Karpas-422 (cell line): Measurements from ENCODE around the gene PALLD. TPM values are rescaled to one million over a fixed set of nuclear protein-coding genes. Genes with fewer than 3 reads are reported as not detected.

Source experiments
- DNase-seq: peaks from one replicate; pipeline ENCODE4 v3.0.0-alpha.2; 2015
- H2AFZ ChIP-seq: fragments of 200-600 bp; sonication (generic); 2 replicates; pipeline ENCODE4 v1.6.1; 2014; ENCODE audit warnings: antibody characterized with exemption, low read length, mixed read lengths
- H3K27ac ChIP-seq: fragments of 200-600 bp; sonication (generic); 2 replicates; pipeline ENCODE4 v1.5.1; 2014; ENCODE audit warnings: mild to moderate bottlenecking, low read length, moderate library complexity
- H3K27me3 ChIP-seq: fragments of 200-600 bp; sonication (generic); 2 replicates; pipeline ENCODE4 v1.6.1; 2014; ENCODE audit warnings: low read length, mixed read lengths
- H3K36me3 ChIP-seq: fragments of 200-600 bp; sonication (generic); 2 replicates; pipeline ENCODE4 v1.6.1; 2014; ENCODE audit warnings: low read length, mixed read lengths; ENCODE audit not compliant: insufficient read depth
- H3K4me1 ChIP-seq: fragments of 200-600 bp; sonication (generic); 2 replicates; pipeline ENCODE4 v1.6.1; 2014; ENCODE audit warnings: mild to moderate bottlenecking, low read length, mixed read lengths
- H3K4me2 ChIP-seq: fragments of 200-600 bp; sonication (generic); 2 replicates; pipeline ENCODE4 v1.6.1; 2014; ENCODE audit warnings: low read length, low read depth, mild to moderate bottlenecking; ENCODE audit not compliant: poor library complexity, severe bottlenecking
- H3K4me3 ChIP-seq: fragments of 200-600 bp; sonication (generic); 2 replicates; pipeline ENCODE4 v1.5.1; 2014; ENCODE audit warnings: mild to moderate bottlenecking, antibody characterized with exemption, low read length, mixed read lengths
- H3K79me2 ChIP-seq: fragments of 200-600 bp; sonication (generic); 2 replicates; pipeline ENCODE4 v1.6.1; 2014; ENCODE audit warnings: mild to moderate bottlenecking, low read length, mixed read lengths
- H3K9ac ChIP-seq: fragments of 200-600 bp; sonication (generic); 2 replicates; pipeline ENCODE4 v1.6.0; 2014; ENCODE audit warnings: low read length
- H3K9me2 ChIP-seq: fragments of 200-600 bp; sonication (generic), shearing (Covaris generic); replicated peaks from 2 replicates; pipeline ENCODE4 v1.6.0; 2014; ENCODE audit warnings: mild to moderate bottlenecking, low read length, moderate library complexity; ENCODE audit not compliant: insufficient read depth
- H3K9me3 ChIP-seq: fragments of 300-700, 200-600 bp; sonication (generic); 2 replicates; pipeline ENCODE4 v1.6.1; 2014; ENCODE audit warnings: low read length, mixed read lengths
- H4K20me1 ChIP-seq: fragments of 200-600 bp; sonication (generic); 2 replicates; pipeline ENCODE4 v1.6.1; 2014; ENCODE audit warnings: mild to moderate bottlenecking, antibody characterized with exemption, low read length, low read depth; ENCODE audit not compliant: insufficient read depth
- small RNA-seq: library from RNA; depleted of rRNA; stranded (forward); fragments of <200 nt; gene quantifications from one replicate; pipeline ENCODE3, GENCODE V24; 2014
- total RNA-seq: library from RNA; depleted of rRNA; stranded (reverse); fragments of >200 nt; shearing (Covaris generic); gene quantifications from 2 replicates; pipeline ENCODE4 v1.2.3, GENCODE V29; 2014; ENCODE audit warnings: low replicate concordance; rRNA removed

Gene PALLD
- total RNA-seq, 1 experiment from 2014 or later = 0.71 TPM

- no peaks in the 10 kb centered on the region for H3K4me1 ChIP-seq
- no peaks in the 10 kb centered on the region for H3K79me2 ChIP-seq
- no peaks in the 10 kb centered on the region for H3K36me3 ChIP-seq
- no peak overlapping the region for H3K4me3 ChIP-seq
- H3K9me2 ChIP-seq = no peaks in the 10 kb centered on the region
- H3K27ac ChIP-seq = no peak overlapping the region
- no peak overlapping the region for H2AFZ ChIP-seq
- no peaks in the 10 kb centered on the region for H3K9me3 ChIP-seq
- no peak for DNase-seq
- no peaks in the 10 kb centered on the region for H3K27me3 ChIP-seq
- no peak overlapping the region for H3K4me2 ChIP-seq
- no peaks in the 10 kb centered on the region for H4K20me1 ChIP-seq
- no peak overlapping the region for H3K9ac ChIP-seq
These were observed 458.8 kb downstream of the PALLD start for GRCh38 chr4:168955674-168956073.

- no peak overlapping the region for H2AFZ ChIP-seq
- no peaks in the 10 kb centered on the region for H3K9me3 ChIP-seq
- H3K27me3 ChIP-seq = no peaks in the 10 kb centered on the region
- H3K9ac ChIP-seq = no peak overlapping the region
- H4K20me1 ChIP-seq = no peaks in the 10 kb centered on the region
- no peak overlapping the region for H3K27ac ChIP-seq
- H3K79me2 ChIP-seq = no peaks in the 10 kb centered on the region
- no peaks in the 10 kb centered on the region for H3K4me1 ChIP-seq
- H3K4me3 ChIP-seq = no peak overlapping the region
- no peaks in the 10 kb centered on the region for H3K9me2 ChIP-seq
- no peak for DNase-seq
- H3K4me2 ChIP-seq = no peak overlapping the region
- no peaks in the 10 kb centered on the region for H3K36me3 ChIP-seq
These were observed 463.9 kb downstream of the PALLD start for GRCh38 chr4:168960716-168961115.

- H3K4me1 ChIP-seq = no peaks in the 10 kb centered on the region
- DNase-seq = no peak
- no peaks in the 10 kb centered on the region for H3K9me2 ChIP-seq
- no peak overlapping the region for H3K27ac ChIP-seq
- H3K9ac ChIP-seq = no peak overlapping the region
- H4K20me1 ChIP-seq = no peaks in the 10 kb centered on the region
- H2AFZ ChIP-seq = no peak overlapping the region
- no peaks in the 10 kb centered on the region for H3K9me3 ChIP-seq
- no peaks in the 10 kb centered on the region for H3K79me2 ChIP-seq
- no peak overlapping the region for H3K4me2 ChIP-seq
- no peak overlapping the region for H3K4me3 ChIP-seq
- no peaks in the 10 kb centered on the region for H3K27me3 ChIP-seq
- H3K36me3 ChIP-seq = no peaks in the 10 kb centered on the region; the same call in 1 of the 2 replicates
These were observed 475.7 kb downstream of the PALLD start for GRCh38 chr4:168972596-168972995.

Small RNAs within 50 kb of the gene (small RNA-seq; reads per million reads assigned to genes)
- gene RF00432 = not detected
- not detected for gene RNU6-1336P
- gene RNU6-853P = not detected

Other genes with a start within 250 kb of the PALLD start
- gene DDX60, start 178.3 kb upstream of the PALLD start, total RNA-seq = 4.2 and 9.2 TPM in 2 replicates
- 4.8 and 22.4 TPM in 2 replicates for gene DDX60L, start 16.6 kb upstream of the PALLD start, total RNA-seq